ENCODE results near the gene SLC5A3. TPM values are rescaled to one million over a fixed set of nuclear protein-coding genes. Genes with fewer than 3 reads are reported as not detected.

SLC5A3 gene
- total and polyA plus RNA-seq, 2 of the 8 experiments (the other 6 are each of a cell fraction or from before 2014, with no cell fraction given) = 4.0 to 19.4 TPM

DNA sequence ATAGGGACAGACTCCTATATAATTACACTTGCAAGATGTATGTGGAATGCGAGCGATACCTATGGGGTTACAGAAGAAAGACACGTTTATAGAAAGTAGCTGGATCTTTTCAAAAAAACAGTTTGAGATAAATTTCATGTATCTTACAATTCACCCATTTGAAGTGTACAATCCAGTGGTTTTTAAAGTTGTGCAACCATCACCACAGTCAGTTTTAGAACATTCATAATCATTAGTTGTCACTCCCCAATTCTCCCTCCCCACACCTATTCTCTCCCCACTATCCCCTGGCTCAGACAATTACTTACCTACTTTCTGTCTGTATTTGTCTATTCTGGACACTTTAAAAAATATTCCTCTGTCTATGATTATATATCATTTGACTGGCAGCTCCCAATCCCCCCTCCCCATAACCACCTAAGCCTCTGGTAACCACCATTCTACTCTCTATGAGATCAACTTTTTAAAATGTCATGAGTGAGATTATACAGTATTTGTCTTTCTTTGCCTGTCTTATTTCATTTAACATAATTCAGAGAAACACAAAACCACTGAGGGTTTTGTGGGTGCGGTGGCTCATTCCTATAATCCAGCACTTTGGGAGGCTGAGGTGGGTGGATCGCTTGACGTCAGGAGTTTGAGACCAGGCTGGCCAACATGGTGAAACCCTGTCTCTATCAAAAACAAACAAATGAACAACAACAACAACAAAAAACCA lies 39.1 kb downstream of the SLC5A3 start (continued):
- TF ChIP-seq RBBP5 (IDR thresholded peaks at IDR 0.05; ENCODE audit: borderline replicate concordance, low read depth, low read length) = no peak
